Measurements from ENCODE around the gene PRKAR2A.
"Not testable (repeated sequence)": the region's sequence is repeated elsewhere in the genome, so short reads cannot be mapped to it uniquely, and the experiment has no call there.

PRKAR2A gene

DNA sequence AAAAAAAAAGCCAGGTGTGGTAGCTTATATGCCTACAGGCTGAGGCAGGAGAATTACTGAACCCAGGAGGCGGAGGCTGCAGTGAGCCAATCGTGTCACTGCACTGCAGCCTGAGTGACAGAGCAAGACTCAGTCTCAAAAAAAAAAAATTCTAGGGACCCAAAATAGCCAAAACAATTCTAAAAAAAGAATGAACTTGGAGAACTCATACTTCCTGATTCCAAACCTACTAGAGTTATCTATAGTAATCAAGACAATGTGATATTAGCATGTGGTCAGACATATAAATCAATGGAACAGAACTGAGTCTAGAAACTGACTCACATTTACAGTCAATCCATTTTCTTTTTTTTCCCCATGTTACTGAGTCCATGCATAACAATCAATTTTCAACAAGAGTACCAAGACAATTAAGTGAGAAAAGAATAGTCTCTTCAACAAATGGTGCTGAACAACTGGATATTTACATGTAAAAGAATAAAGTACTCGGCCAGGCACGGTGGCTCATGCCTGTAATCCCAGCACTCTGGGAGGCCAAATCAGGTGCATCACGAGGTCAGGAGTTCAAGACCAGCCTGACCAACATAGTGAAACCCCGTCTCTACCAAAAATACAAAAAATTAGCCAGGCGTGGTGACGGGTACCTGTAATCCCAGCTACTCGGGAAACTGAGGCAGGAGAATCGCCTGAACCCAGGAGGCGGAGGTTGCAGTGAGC lies 11.9 kb downstream of the PRKAR2A start:
- no peak for DNase-seq (ENCODE audit: low read depth in 2 of 2)

DNA sequence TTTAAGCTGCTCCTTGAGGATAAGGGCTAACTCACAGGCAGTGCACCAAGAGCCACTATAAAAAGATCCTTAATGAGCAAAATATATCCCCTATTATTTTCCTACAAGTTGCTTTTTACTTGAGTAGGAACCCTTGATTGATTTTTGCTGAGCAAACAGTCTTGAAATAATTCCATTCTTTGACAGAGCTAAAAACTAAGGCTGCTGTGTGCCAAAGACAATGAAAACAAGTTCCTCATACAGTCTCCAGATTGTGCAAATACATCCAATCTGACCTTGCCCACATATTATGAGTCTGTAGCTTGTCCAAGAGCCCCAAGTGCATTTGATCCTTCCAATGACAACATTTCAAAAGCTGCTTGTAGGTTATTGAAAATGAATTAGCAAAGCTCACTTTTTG lies 15.0 kb downstream of the PRKAR2A start:
- DNase-seq (ENCODE audit: low read depth in 2 of 2): no peak

GRCh38 chr3:48830715-48831114 lies 17.0 kb downstream of the PRKAR2A start:
- DNase-seq (ENCODE audit: low read depth in 2 of 2): no peak

DNA sequence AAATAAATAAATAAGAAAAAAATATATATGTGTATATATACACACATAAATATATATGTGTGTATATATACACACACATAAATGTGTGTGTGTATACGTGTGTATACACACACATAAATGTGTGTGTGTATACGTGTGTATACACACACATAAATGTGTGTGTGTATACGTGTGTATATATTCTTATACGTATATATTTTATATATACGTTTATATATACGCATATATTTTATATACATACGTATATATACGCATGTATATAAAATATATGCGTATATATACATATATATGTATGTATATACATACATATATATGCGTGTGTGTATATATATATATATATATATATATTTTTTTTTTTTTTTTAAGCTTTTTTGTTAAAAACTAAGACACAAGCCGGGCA lies 18.1 kb downstream of the PRKAR2A start:
- DNase-seq (ENCODE audit: low read depth in 2 of 2): not testable (repeated sequence)

DNA sequence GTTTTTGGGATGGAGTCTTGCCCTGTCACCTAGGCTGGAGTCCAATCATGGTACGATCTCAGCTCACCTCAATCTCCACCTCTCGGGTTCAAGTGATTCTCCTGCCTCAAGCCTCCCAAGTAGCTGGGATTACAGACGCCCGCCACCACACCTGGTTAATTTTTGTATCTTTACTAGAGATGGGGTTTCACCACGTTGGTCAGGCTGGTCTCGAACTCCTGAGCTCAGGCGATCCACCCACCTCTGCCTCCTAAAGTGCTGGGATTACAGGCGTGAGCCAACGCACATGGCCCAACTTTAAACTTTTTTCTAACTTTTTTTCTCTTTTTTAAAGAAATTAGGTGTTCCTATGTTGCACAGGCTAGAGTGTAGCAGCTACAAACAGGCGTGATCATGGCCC lies 19.8 kb downstream of the PRKAR2A start:
- not testable (repeated sequence) for DNase-seq (ENCODE audit: low read depth in 2 of 2)

DNA sequence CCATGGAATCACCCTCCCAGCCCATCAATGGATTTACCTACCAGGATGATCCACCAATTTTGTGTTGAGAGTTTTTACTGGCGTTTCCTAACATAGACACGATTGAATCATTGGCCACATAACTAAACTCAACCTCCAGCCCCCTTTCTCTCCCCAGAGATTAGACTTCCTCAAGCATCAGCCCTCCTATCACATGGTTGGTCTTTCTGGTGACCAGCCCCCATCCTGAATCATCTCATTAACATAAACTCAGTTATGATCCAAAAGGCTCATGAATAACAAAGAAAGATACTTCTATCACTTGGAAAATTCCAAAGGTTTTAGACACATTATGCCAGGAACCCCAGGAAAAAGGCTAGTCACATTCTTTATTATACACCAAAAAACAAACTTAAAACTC lies 21.2 kb downstream of the PRKAR2A start:
- no peak for DNase-seq (ENCODE audit: low read depth in 2 of 2)

DNA sequence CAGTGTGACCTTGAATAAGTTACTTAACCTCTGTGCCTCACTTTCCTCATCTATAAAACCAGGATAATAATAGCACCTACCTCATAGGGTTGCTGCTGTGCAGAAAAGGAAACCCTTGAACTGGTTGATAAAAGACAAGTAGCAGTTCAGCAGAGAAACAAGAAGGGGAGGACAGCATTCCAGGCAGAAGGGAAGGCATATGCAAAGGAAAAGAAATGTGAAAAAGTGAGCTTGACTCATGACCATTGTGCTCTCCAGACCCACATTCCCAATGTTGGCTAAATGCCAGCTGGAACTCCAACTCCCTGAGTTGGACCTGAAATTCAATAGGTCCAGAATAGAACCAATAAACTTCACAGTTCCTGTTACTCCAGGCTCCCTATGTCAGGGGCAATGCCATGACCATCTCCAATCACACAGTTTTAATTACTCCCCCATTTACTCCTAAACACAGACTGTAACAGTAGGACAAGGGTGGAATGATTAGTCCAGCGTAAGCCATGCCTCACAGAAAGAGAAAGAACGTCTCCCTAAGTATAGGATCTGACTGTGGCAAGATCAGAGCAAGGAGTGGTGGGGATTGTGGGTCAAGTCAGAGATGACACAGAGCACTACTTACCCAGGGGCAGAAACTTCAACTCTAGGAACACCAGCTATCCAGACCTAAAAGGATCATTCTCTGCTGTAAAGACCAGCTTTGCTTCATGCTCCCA lies 26.9 kb downstream of the PRKAR2A start:
- no peak for DNase-seq (ENCODE audit: low read depth in 2 of 2)

- no peak for DNase-seq (ENCODE audit: low read depth in 2 of 2)
Observed at GRCh38 chr3:48819234-48820221, 28.1 kb downstream of the PRKAR2A start.

- no peak for DNase-seq (ENCODE audit: low read depth in 2 of 2)
Observed at GRCh38 chr3:48811524-48811923, 36.1 kb downstream of the PRKAR2A start.

DNA sequence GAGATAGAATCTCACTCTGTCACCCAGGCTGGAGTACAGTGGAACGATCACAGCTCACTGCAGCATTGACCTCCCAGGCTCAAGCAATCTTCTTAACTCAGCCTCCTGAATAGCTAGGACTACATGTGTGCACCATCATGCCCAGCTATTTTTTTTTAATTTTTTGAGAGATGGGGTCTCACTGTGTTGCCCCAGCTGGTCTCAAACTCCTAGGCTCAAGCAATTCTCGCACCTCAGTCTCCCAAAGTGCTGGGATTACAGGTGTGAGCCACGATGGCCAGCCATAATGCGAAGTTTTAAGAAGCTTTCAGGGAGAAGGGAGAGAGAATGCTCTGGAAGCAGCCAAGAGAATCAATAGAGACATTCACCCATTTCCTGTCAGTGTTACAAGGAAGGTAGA lies 42.7 kb downstream of the PRKAR2A start:
- DNase-seq (ENCODE audit: low read depth in 2 of 2): no peak

DNA sequence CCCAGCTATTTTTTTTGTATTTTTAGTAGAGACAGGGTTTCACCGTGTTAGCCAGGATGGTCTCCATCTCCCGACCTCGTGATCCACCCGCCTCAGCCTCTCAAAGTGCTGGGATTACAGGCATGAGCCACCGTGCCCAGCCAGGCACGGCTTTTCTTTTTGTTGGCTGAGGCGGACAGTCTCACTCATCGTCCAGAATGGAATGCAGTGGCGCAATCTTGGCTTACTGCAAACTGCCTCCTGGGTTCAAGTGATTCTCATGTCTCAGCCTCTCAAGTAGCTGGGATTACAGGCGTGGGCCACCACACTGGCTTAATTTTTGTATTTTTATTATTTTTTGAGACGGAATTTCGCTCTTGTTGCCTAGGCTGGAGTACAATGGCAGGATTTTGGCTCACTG lies 46.8 kb downstream of the PRKAR2A start:
- not testable (repeated sequence) for DNase-seq (ENCODE audit: low read depth in 2 of 2)

DNA sequence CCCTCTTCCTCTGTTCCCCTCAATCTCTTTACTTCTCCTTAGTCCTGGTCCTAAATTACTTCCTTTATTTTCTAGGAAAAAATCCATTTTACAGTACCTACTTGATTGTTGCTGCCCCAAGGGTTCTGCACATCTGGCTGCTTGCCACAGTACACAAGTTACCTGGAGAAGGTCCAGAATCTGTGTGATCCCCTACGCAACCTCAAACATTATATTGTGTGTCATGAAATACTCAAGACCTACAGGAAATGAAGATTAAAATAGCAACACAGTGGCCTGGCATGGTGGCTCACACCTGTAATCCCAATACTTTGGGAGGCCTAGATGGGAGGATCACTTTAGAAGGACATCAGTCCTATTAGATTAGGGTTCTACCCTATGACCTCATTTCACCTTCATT lies 48.7 kb downstream of the PRKAR2A start:
- DNase-seq (ENCODE audit: low read depth in 2 of 2): no peak

GRCh38 chr3:48797626-48798025 lies 50.0 kb downstream of the PRKAR2A start:
- DNase-seq (ENCODE audit: low read depth in 2 of 2): no peak

DNA sequence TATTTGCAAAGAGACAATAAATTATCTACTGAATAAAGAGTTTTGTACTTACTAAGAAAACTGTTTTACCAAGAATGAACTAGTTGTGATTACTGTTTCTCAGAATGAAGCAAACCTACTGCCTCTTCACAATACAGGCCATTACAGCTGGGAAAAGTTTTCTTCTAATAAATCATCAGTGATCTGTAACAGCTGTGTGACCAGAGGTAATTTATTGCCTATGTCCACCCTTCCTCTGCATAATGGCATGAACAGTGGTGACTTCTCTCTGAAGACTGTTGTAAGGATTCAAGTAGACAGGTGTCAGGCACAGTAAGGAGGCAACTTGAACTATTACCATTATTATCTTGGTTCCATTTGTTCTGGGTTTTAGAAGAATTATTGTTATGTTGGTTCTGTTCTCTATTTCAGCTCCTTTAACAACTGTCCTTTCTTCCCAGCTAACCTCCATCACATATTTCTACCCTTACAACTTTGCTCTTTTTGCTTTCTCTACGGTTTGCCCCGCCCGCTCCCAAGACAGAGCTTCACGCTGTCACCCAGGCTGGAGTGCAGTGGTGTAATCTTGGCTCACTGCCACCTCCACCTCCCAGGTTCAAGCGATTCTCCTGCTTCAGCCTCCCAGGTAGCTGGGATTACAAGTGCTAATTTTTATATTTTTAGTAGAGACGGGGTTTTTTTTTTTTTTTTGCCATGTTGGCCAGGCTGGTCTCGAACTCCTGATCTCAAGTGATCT lies 51.5 kb downstream of the PRKAR2A start:
- DNase-seq (ENCODE audit: low read depth in 2 of 2): no peak

DNA sequence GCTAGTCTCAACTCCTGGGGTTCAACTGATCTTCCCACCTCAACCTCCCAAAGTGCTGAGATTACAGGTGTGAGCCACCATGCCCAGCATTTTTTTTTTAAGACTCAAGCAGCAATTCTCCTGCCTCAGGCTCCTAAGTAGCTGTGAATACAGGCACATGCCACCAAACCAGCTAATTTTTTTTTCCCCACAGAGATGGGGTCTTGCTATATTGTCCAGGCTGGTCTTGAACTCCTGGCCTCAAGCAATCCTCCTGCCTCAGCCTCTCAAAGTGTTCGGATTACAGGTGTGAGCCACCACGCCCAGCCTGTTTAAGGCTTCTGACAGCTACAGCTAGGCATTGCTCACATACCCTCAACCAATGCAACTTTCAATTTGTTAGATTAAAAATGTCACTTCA lies 54.2 kb downstream of the PRKAR2A start:
- not testable (repeated sequence) for DNase-seq (ENCODE audit: low read depth in 2 of 2)

DNA sequence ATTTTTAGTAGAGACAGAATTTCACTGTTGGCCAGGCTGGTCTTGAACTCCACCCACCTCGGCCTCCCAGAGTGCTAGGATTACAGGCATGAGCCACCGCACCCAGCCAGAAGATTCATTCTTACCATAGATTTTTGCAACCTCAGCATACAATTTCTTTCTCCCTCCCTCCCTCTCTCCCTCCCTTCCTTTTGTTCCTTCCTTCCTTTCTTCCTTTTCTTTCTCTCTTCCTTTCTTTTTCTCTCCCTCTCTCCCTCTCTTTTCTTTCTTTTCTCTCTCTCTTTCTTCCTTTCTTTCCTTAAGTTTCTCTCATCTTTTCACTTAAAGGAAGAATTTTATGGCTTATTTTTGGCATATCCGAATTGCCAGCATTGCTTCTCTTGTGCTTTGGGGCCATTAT lies 58.0 kb downstream of the PRKAR2A start:
- DNase-seq (ENCODE audit: low read depth in 2 of 2): no peak

GRCh38 chr3:48788544-48789162 lies 59.0 kb downstream of the PRKAR2A start:
- DNase-seq (ENCODE audit: low read depth in 2 of 2): no peak

DNA sequence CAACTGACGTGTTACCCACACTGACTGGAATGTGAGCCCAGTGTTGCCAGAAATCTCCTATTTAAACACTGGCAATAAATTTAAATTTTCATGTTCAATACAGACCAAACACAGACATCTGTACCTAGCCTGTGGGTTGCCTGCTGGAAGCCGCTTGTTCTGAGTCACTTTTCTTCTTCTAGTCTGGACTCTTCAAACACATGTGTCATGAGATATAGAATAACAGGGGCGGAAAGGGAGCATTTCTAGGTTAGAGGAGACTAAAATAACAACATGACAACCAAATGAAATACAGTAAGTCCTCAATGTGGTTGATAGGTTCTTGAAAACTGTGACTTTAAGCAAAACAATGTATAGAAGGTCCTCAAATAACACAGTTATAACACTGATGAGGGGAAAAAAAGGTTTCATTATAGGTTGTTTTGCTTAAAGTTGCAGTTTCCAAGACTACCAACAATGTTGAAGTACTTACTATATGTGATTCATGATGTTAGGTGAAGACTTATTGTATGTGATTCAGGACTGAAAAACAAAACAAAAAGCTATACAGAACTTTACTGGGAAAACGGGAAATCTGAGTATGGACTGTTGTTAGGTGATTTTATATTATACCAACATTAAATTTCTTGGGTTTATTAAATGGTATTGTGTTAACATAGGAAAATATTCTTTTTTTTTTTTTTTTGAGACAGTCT lies 63.1 kb downstream of the PRKAR2A start:
- DNase-seq (ENCODE audit: low read depth in 2 of 2): no peak

- DNase-seq (ENCODE audit: low read depth in 2 of 2): no peak
Observed at GRCh38 chr3:48783304-48783703, 64.4 kb downstream of the PRKAR2A start.

- DNase-seq (ENCODE audit: low read depth in 2 of 2): no peak
Observed at GRCh38 chr3:48782046-48782445, 65.6 kb downstream of the PRKAR2A start.
